Psoas muscle (tissue), 8 donors: ENCODE results near the gene CENPP. TPM values are rescaled to one million over a fixed set of nuclear protein-coding genes. Genes with fewer than 3 reads are reported as not detected.

Experiments used
- ATAC-seq, 4 donors: fragments of 200-7000 bp; cut with Tn5 transposase; one replicate each; pipeline ENCODE4 v1.9.1; 2020; ENCODE audit warnings: moderate library complexity in 3 of 4, mild to moderate bottlenecking in 2 of 4
- DNase-seq, 2 donors: peaks; one replicate each; pipeline ENCODE4 v3.0.0-alpha.2; 2020
- H3K27ac ChIP-seq: fragments of 200-600 bp; one replicate; pipeline ENCODE4 v1.8.0; 2022
- H3K27me3 ChIP-seq, 3 donors: fragments of 200-600 bp in 1 of 3; one replicate each; pipeline versions ENCODE4 v1.6.1 to v1.8.0; 2013 to 2022; ENCODE audit warnings: low read length in 2 of 3, mild to moderate bottlenecking in 2 of 3, moderate library complexity in 1 of 3; ENCODE audit not compliant: insufficient read depth in 3 of 3
- H3K36me3 ChIP-seq, 2 donors: fragments of 200-600 bp in 1 of 2; one replicate each; pipeline versions ENCODE4 v1.6.1 to v1.8.0; 2013 to 2022; ENCODE audit warnings: low read depth in 1 of 2, mild to moderate bottlenecking in 1 of 2, moderate library complexity in 1 of 2; ENCODE audit not compliant: insufficient read depth in 1 of 2
- H3K4me1 ChIP-seq: fragments of 200-600 bp; one replicate; pipeline ENCODE4 v1.8.0; 2022
- H3K4me3 ChIP-seq: fragments of 200-600 bp; one replicate; pipeline ENCODE4 v1.8.0; 2022; ENCODE audit warnings: mild to moderate bottlenecking
- H3K9me3 ChIP-seq: fragments of 200-600 bp; one replicate; pipeline ENCODE4 v1.8.0; 2022
- WGBS, 3 donors: extraction: QIAGEN DNeasy Blood & Tissue Kit; methylation state at CpG; one replicate each; pipeline versions ENCODE4 v1.1.6 to v1.1.7; 2013; 5-methylcytosine and 5-hydroxymethylcytosine counted together
- intact Hi-C, 2 donors: fragments of 100-400 bp; cut with DNase I; formaldehyde crosslinking; loops; one replicate each; pipeline versions ENCODE4 v1.11.0 to v1.14.2; 2022
- polyA plus RNA-seq, 3 donors: library from polyadenylated mRNA; stranded (reverse); fragments of 200-250 nt; gene quantifications; one replicate each; pipeline ENCODE4 v1.2.3, GENCODE V29; 2013
- total RNA-seq, 4 donors: library from RNA; stranded (reverse); fragmentation: NEBNext Ultra II Directional in 2 of 4; extraction: Animal tissue kit (Norgen Biotek cat#: 25700) in 2 of 4; gene quantifications; one replicate each; pipeline versions ENCODE4 v1.2.1 to v1.2.4, GENCODE V29; 2021 to 2023
- TF ChIP-seq, protein P1 (sequence below): fragments of 200-600 bp; IDR thresholded peaks from one replicate; pipeline ENCODE4 v1.8.0; 2022; ENCODE audit warnings: antibody characterized with exemption
- donor health status: healthy with polysubstance abuse.
- donor health status: DM: no; HTN: no; CAD: no; lungs with moderate emphysema.
- donor health status: Bipolar disorder and iron deficiency.
- donor health status: healthy.
- donor health status: DM: yes; HTN: yes; CAD: no.
- donor health status: DM: no; HTN: no; CAD: no.
- donor health status: DM: no; HTN: no; CAD: no.
- donor health status: DM: yes; HTN: yes; CAD: no.

Gene CENPP
- total and polyA plus RNA-seq, 7 donors = 1.8 to 15.7 (median 6.4) TPM

DNA sequence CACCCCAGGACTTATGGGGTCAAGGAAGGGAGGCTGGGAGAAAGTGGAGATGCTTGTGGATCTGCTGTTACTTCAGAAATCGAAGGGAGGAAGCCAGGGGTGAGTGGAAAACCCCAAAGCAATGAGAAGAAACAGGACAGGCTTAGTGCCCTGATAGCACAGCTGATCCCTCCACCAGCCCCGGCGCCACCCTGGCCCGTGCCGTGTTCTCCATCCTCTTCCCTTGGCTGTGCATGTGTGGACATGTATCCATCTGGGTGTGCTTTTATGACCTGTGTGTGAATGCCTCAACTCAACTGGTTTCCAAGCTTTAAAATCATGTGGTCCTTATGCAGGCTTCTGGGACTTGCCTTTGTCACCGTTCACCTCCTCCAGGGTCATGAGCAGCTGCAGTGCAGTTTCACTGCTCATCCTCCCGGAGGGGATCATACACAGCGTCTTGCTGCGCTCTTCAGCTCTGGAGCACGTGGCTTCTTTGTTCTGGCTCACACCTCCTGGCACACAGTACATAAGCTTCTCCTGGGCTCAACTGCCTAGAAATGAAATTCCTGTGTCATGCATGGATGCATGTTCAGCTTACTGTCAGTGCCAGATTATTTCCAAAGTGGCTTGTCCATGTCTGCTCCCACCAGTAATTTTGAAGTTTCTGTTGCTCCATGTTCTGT, 286.0 kb downstream of the CENPP start:
- WGBS, 3 donors = 36 to 55% (median 48%) methylated on average over 10 of the region's 10 CpGs
- TF ChIP-seq, protein P1, sequence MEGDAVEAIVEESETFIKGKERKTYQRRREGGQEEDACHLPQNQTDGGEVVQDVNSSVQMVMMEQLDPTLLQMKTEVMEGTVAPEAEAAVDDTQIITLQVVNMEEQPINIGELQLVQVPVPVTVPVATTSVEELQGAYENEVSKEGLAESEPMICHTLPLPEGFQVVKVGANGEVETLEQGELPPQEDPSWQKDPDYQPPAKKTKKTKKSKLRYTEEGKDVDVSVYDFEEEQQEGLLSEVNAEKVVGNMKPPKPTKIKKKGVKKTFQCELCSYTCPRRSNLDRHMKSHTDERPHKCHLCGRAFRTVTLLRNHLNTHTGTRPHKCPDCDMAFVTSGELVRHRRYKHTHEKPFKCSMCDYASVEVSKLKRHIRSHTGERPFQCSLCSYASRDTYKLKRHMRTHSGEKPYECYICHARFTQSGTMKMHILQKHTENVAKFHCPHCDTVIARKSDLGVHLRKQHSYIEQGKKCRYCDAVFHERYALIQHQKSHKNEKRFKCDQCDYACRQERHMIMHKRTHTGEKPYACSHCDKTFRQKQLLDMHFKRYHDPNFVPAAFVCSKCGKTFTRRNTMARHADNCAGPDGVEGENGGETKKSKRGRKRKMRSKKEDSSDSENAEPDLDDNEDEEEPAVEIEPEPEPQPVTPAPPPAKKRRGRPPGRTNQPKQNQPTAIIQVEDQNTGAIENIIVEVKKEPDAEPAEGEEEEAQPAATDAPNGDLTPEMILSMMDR = no peak
- no peak overlapping the region for H3K27ac ChIP-seq
- H3K27me3 ChIP-seq = no peaks in the 10 kb centered on the region
- intact Hi-C loops = no loop called here
- H3K36me3 ChIP-seq = peaks cover 3 to 60% of the 10 kb centered on the region in 2 donors
- DNase-seq = no peak
- H3K4me1 ChIP-seq = no peaks in the 10 kb centered on the region
- no peak overlapping the region for H3K4me3 ChIP-seq
- H3K9me3 ChIP-seq = no peaks in the 10 kb centered on the region
- peak; percentile 22 to 49 (median 48) for ATAC-seq

DNA sequence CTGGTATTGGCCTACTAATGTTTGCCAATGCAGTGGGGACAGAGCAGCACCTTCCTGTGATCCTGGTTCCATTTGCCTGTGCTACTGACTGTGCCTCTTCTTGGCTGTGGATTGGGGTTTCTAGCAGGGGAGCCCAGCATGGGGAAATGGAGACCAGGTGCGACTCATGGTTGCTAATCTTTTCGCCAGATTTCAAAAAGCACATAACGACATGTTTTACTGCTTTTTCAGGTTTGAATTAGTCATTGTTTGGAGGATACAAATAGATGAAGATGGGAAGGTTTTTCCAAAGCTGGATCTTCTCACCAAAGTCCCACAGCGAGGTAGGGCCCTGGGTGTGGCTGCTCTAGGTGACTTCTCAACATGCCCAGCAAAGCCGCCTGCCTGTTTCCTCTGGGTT, 286.5 kb downstream of the CENPP start:
- Histone ChIP-seq H3K27me3 (no peaks in the 10 kb centered on the region), H3K36me3 (peaks cover 3 to 66% of the 10 kb centered on the region in 2 donors), H3K27ac (no peak overlapping the region), H3K9me3 (no peaks in the 10 kb centered on the region), H3K4me1 (no peaks in the 10 kb centered on the region), H3K4me3 (no peak overlapping the region)
- intact Hi-C loops = no loop called here
- ATAC-seq = no peak
- DNase-seq = no peak
- TF ChIP-seq, protein P1 = no peak
- 84 to 87% (median 86%) methylated on average over 5 of the region's 5 CpGs for WGBS, 3 donors

DNA sequence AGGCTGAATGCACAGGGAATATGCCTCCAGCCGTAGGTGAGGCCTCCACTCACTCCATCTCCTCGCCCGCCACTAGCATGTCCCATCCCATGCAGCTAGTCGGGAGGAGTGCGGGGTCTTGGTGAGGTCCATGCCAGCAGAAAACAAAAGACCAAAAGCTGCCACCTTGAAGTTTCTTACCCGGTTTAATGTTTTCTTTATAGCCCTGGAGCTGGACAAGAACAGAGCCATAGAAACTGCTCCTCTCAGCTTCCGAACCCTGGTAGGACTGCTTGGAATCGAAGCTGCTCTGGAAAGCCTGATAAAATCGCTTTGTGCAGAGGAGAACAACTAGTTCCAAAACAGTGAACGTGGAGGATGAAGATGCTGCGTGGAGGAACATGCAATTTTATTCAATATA, 287.1 kb downstream of the CENPP start:
- no peaks in the 10 kb centered on the region for H3K27me3 ChIP-seq
- no peak overlapping the region for H3K4me3 ChIP-seq
- DNase-seq (no peak), ATAC-seq (no peak)
- H3K4me1 ChIP-seq = no peaks in the 10 kb centered on the region
- TF ChIP-seq, protein P1 = no peak
- 82 to 93% (median 89%) methylated on average over 11 of the region's 11 CpGs for WGBS, 3 donors
- H3K27ac ChIP-seq = no peak overlapping the region
- intact Hi-C loops = no loop called here
- no peaks in the 10 kb centered on the region for H3K9me3 ChIP-seq
- H3K36me3 ChIP-seq = peaks cover 3 to 67% of the 10 kb centered on the region in 2 donors

DNA sequence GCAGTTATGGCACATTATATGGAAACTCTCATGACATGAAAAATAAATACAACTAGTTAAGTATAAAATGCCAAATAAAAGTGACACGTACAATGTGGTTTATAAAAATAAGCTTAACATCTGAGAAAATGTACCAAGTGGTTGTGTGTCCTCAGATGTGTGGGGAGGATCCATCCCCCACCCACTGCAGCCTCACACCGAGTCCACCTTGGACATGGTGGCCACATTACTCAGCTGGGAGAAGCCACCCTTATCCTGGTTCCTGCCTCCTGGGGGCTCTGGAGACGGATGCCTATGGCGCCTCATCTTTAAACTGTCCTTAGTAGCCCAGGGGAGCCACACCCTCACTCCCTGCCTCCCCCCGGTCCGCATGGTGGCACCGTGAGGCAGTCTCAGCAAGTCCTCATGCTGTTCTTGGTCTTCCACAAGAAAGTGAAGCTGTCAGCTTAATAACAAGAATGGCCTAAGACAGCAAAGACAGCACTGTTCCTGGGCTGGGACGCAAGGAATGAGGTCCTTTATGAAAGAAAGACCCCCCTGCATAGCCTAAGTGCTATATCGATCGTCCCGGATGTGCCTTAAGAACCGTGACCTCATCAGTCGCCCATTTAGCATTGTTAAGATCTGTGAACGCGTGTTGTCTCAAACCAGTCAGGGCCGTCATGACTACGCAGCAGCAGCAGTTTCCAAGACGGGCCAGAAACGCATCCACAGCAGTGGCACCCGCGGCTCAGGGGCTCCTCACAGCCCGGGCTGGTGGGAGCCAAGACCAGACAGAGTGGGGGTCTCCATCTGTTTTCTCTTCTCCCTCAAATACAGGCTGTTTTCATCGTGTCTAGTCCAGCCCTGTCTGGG, 287.7 kb downstream of the CENPP start:
- Histone ChIP-seq H3K9me3 (no peaks in the 10 kb centered on the region), H3K27me3 (no peaks in the 10 kb centered on the region), H3K4me1 (no peaks in the 10 kb centered on the region), H3K36me3 (peaks cover 3 to 67% of the 10 kb centered on the region in 2 donors), H3K27ac (no peak overlapping the region), H3K4me3 (no peak overlapping the region)
- TF ChIP-seq, protein P1 = no peak
- intact Hi-C loops = no loop called here
- WGBS, 3 donors = 89 to 95% (median 90%) methylated on average over 23 of the region's 23 CpGs
- no peak for ATAC-seq
- DNase-seq = no peak
